SHP77 treated with DMSO at 0.1 percent for 48 hours (cell line): ENCODE measurements around the gene CDH6.

ENCODE experiments used
- DNase-seq: peaks from one replicate; lab custom pipeline; 2025; lab: John Stamatoyannopoulos, UW

The CDH6 gene

DNA sequence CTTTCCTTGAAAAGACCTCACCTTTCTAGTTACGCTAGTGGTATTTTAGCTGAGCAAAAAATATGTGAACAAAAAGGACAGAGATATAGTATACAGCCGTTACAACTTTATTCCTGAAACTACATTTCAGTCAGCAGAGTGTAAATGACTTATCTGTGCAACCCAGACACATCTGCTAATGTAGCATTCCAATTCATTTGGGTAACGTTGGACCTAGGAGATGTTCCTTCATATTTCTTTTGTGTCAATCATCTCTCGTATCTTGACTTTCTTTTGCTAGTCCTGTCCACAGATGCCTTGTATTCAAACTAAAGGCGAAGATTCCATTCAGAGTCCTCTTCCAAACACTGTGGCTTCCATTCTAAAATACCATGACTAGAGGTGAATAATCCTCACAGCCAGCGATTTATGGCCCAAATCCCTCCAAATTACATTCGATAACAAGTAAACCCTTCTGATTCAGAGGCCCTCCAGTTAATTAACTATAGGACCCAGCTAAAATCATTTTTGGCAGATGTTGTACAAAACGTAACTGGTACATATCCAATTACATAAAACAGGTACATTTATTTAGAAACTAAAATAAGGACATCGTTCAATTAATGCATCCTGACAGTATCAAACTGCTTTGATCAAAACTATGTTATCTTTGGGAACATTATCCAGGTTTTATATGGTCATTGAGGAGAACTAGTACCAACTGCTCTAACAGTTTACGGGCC, 182.7 kb downstream of the CDH6 start:
- DNase-seq: no peak

- DNase-seq: no peak
These were observed 183.9 kb downstream of the CDH6 start for GRCh38 chr5:31377274-31377946.

DNA sequence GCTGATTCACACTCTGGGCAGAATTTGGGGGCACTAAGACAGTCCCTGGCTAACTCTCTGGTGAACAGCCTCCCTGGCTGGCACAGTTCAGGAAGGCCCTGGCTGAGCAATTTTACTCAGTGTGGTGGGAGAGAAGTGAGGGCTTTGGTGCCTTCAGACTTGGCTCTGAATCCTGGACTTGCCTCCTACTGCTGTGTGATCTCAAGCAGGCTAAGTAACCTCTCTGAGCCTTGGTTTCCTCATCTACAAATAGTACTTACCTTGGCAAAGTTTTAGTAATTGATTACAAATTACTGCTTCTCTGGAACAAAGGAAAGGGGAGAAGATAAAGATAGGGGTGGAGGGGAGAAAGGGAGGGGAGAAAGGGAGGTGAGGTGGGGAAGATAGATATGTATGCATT, 184.7 kb downstream of the CDH6 start:
- DNase-seq: no peak
